ENCODE measurements around the gene ETFA.

The ETFA gene

DNA sequence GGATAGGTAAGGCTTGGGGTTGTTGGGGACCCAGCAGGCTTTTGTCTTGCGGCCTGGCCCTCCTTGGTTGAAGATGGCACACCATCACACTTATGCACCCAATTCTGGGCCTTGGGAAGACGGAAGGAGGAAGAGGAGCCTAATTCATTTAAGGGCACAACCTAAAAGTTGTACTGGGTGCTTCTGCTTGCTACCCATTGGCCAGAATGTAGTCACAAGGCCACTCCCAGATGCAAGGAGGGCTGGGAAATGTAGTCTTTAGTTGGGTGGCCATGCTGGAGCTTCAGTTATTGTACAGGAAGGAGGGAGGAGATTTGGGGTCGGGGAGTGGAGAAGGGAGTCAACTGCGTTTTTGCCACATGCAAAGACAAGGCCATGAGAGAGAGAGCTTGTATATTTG is 142.3 kb downstream of the ETFA start (continued):
- TF ChIP-seq, protein P1, sequence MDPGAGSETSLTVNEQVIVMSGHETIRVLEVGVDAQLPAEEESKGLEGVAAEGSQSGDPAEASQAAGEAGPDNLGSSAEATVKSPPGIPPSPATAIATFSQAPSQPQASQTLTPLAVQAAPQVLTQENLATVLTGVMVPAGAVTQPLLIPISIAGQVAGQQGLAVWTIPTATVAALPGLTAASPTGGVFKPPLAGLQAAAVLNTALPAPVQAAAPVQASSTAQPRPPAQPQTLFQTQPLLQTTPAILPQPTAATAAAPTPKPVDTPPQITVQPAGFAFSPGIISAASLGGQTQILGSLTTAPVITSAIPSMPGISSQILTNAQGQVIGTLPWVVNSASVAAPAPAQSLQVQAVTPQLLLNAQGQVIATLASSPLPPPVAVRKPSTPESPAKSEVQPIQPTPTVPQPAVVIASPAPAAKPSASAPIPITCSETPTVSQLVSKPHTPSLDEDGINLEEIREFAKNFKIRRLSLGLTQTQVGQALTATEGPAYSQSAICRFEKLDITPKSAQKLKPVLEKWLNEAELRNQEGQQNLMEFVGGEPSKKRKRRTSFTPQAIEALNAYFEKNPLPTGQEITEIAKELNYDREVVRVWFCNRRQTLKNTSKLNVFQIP (CRISPR knock-in tag; IDR thresholded peaks at IDR 0.05; ENCODE audit: borderline replicate concordance, low read depth) = no peak
- TF ChIP-seq SNAI2 (CRISPR knock-in tag; IDR thresholded peaks at IDR 0.05) = no peak
- TF ChIP-seq, protein P2, sequence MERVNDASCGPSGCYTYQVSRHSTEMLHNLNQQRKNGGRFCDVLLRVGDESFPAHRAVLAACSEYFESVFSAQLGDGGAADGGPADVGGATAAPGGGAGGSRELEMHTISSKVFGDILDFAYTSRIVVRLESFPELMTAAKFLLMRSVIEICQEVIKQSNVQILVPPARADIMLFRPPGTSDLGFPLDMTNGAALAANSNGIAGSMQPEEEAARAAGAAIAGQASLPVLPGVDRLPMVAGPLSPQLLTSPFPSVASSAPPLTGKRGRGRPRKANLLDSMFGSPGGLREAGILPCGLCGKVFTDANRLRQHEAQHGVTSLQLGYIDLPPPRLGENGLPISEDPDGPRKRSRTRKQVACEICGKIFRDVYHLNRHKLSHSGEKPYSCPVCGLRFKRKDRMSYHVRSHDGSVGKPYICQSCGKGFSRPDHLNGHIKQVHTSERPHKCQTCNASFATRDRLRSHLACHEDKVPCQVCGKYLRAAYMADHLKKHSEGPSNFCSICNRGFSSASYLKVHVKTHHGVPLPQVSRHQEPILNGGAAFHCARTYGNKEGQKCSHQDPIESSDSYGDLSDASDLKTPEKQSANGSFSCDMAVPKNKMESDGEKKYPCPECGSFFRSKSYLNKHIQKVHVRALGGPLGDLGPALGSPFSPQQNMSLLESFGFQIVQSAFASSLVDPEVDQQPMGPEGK (CRISPR knock-in tag; IDR thresholded peaks at IDR 0.05; ENCODE audit: borderline replicate concordance) = no peak
- TF ChIP-seq TOX (CRISPR knock-in tag; IDR thresholded peaks at IDR 0.05; ENCODE audit: borderline replicate concordance) = no peak
- TF ChIP-seq OSR1 (CRISPR knock-in tag; IDR thresholded peaks at IDR 0.05) = no peak
- no peak for TF ChIP-seq RARB (CRISPR knock-in tag; IDR thresholded peaks at IDR 0.05)
- TF ChIP-seq ZC3H10 (CRISPR knock-in tag; IDR thresholded peaks at IDR 0.05) = no peak

DNA sequence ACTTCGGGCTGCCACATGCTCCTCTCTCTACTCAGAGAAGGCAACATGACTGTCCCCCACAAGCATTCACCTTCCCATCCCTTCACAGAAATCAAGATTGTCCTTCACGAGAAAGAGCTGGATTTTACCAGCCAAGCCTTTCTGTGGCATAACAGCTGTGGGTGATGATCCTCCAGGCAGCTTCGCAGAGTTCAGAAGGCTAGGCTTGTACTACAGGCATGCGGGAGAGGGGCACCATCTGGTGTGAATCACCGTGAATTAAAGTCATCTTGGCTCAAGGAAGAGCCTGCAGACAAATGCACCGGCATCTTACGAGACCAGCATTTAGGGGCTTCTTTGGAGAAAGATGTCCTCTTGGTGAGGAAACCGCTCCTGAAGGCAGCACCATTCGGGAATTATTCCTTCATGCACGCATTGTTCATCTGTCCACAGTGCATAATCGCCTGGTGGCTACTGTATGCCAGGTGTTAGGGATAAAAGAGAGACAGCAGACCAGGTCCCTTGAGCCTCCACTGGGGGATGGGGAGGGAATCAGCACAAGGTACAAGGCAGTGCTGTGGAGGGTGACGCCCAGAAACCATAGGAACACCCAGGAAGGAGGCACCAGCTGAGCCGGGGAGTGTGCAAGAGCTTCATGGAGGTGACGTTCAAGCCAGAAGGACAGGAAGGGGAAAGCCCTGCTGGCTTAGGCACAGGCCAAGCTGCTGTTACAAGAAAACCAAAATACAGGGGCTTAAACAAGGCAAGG is 142.9 kb downstream of the ETFA start:
- ATAC-seq = no peak
- TF ChIP-seq, protein P1 (CRISPR knock-in tag; IDR thresholded peaks at IDR 0.05; ENCODE audit: borderline replicate concordance, low read depth) = no peak

GRCh38 chr15:76165951-76166350 is 145.3 kb downstream of the ETFA start:
- TF ChIP-seq ZFP3 (CRISPR knock-in tag; IDR thresholded peaks at IDR 0.05) = no peak
- TF ChIP-seq CREB5 (CRISPR knock-in tag; IDR thresholded peaks at IDR 0.05; ENCODE audit: low read depth) = no peak
- TF ChIP-seq ISL1 (CRISPR knock-in tag; IDR thresholded peaks at IDR 0.05) = no peak
- TF ChIP-seq BACH2 (CRISPR knock-in tag; IDR thresholded peaks at IDR 0.05; ENCODE audit: borderline replicate concordance) = no peak
- TF ChIP-seq, protein P1 (CRISPR knock-in tag; IDR thresholded peaks at IDR 0.05; ENCODE audit: borderline replicate concordance, low read depth) = no peak
- TF ChIP-seq, protein P2 (CRISPR knock-in tag; IDR thresholded peaks at IDR 0.05; ENCODE audit: borderline replicate concordance) = no peak
- TF ChIP-seq PPARA (CRISPR knock-in tag; IDR thresholded peaks at IDR 0.05; ENCODE audit: borderline replicate concordance) = no peak
- TF ChIP-seq ZNF70 (CRISPR knock-in tag; IDR thresholded peaks at IDR 0.05) = no peak
- TF ChIP-seq, protein P3, sequence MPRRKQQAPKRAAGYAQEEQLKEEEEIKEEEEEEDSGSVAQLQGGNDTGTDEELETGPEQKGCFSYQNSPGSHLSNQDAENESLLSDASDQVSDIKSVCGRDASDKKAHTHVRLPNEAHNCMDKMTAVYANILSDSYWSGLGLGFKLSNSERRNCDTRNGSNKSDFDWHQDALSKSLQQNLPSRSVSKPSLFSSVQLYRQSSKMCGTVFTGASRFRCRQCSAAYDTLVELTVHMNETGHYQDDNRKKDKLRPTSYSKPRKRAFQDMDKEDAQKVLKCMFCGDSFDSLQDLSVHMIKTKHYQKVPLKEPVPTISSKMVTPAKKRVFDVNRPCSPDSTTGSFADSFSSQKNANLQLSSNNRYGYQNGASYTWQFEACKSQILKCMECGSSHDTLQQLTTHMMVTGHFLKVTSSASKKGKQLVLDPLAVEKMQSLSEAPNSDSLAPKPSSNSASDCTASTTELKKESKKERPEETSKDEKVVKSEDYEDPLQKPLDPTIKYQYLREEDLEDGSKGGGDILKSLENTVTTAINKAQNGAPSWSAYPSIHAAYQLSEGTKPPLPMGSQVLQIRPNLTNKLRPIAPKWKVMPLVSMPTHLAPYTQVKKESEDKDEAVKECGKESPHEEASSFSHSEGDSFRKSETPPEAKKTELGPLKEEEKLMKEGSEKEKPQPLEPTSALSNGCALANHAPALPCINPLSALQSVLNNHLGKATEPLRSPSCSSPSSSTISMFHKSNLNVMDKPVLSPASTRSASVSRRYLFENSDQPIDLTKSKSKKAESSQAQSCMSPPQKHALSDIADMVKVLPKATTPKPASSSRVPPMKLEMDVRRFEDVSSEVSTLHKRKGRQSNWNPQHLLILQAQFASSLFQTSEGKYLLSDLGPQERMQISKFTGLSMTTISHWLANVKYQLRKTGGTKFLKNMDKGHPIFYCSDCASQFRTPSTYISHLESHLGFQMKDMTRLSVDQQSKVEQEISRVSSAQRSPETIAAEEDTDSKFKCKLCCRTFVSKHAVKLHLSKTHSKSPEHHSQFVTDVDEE (CRISPR knock-in tag; IDR thresholded peaks at IDR 0.05) = no peak
- TF ChIP-seq ARNTL (CRISPR knock-in tag; IDR thresholded peaks at IDR 0.05; ENCODE audit: borderline replicate concordance, low read depth) = no peak
- no peak for TF ChIP-seq ZNF565 (CRISPR knock-in tag; conservative IDR thresholded peaks at IDR 0.05; ENCODE audit: low read depth)
- no peak for TF ChIP-seq ZNF8 (CRISPR knock-in tag; IDR thresholded peaks at IDR 0.05)
- TF ChIP-seq SNAI2 (CRISPR knock-in tag; IDR thresholded peaks at IDR 0.05) = no peak
- TF ChIP-seq ZC3H10 (CRISPR knock-in tag; IDR thresholded peaks at IDR 0.05) = no peak
- TF ChIP-seq CSDC2 (CRISPR knock-in tag; IDR thresholded peaks at IDR 0.05) = no peak
- TF ChIP-seq RARB (CRISPR knock-in tag; IDR thresholded peaks at IDR 0.05) = no peak
- no peak for TF ChIP-seq TOX (CRISPR knock-in tag; IDR thresholded peaks at IDR 0.05; ENCODE audit: borderline replicate concordance)
- no peak for ATAC-seq
